Measurements from ENCODE around the gene FAM169A. TPM values are rescaled to one million over a fixed set of nuclear protein-coding genes. Genes with fewer than 3 reads are reported as not detected.
"Not testable (repeated sequence)": the region's sequence is repeated elsewhere in the genome, so short reads cannot be mapped to it uniquely, and the experiment has no call there.

The FAM169A gene
- polyA plus RNA-seq, 2 of the 4 experiments (the other 2 are of a cell fraction) = 7.9 to 18.3 TPM

DNA sequence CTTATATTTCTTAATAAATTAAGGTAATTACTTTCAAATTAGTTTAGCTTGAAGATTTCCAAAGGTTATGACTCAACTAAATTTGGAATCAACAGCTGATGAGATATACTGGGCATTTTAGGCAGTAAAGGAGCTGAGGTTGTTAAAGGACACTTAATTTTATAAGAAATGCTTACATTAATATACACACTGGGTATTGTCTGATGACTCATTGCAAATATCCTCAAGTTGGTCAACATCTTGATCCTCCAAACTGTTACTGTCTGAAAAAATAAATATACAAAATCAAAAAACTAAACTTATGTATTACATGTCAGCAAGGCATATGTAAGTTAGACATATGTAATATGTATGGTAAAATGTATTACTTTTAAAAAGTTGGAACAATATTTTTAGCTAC is 102.7 kb downstream of the FAM169A start:
- H3K9me3 ChIP-seq = no peaks in the 10 kb centered on the region
- FAIRE-seq = no peak
- H3K4me1 ChIP-seq = peaks cover 59% of the 10 kb centered on the region
- no peak for ATAC-seq
- no peak for TF ChIP-seq MAFK (IDR thresholded peaks at IDR 0.05; ENCODE audit: partially characterized antibody)
- TF ChIP-seq RNF2 (IDR thresholded peaks at IDR 0.05; ENCODE audit: borderline replicate concordance, low read depth) = no peak
- TF ChIP-seq FOSL2 (IDR thresholded peaks at IDR 0.05) = no peak
- peak; percentile 74 for TF ChIP-seq FOSL2 (CRISPR knock-in tag; IDR thresholded peaks at IDR 0.05)
- no peak for TF ChIP-seq NPAS2 (CRISPR knock-in tag; IDR thresholded peaks at IDR 0.05; ENCODE audit: borderline replicate concordance)
- TF ChIP-seq, protein P1, sequence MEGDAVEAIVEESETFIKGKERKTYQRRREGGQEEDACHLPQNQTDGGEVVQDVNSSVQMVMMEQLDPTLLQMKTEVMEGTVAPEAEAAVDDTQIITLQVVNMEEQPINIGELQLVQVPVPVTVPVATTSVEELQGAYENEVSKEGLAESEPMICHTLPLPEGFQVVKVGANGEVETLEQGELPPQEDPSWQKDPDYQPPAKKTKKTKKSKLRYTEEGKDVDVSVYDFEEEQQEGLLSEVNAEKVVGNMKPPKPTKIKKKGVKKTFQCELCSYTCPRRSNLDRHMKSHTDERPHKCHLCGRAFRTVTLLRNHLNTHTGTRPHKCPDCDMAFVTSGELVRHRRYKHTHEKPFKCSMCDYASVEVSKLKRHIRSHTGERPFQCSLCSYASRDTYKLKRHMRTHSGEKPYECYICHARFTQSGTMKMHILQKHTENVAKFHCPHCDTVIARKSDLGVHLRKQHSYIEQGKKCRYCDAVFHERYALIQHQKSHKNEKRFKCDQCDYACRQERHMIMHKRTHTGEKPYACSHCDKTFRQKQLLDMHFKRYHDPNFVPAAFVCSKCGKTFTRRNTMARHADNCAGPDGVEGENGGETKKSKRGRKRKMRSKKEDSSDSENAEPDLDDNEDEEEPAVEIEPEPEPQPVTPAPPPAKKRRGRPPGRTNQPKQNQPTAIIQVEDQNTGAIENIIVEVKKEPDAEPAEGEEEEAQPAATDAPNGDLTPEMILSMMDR (IDR thresholded peaks at IDR 0.05) = no peak
- DNase-seq (ENCODE audit: low read depth in 1 of 2, low spot score in 1 of 2) = no peak
- POLR2A ChIA-PET = interaction anchor here (1.2 kb wide), 1 partner anchor 10 kb away, joined by 4 read pairs; no protein-coding TSS in a partner anchor
- peak overlapping the region; percentile 81 for H3K4me2 ChIP-seq
- no peak overlapping the region for H3K4me3 ChIP-seq
- peak overlapping the region in 1 of 2 experiments; percentile 51; a peak in 3 of 6 replicates for H3K27ac ChIP-seq
- CTCF ChIA-PET = interaction anchor here (1.9 kb wide), 1 partner anchor 156 kb away, joined by 7 read pairs; no protein-coding TSS in a partner anchor

DNA sequence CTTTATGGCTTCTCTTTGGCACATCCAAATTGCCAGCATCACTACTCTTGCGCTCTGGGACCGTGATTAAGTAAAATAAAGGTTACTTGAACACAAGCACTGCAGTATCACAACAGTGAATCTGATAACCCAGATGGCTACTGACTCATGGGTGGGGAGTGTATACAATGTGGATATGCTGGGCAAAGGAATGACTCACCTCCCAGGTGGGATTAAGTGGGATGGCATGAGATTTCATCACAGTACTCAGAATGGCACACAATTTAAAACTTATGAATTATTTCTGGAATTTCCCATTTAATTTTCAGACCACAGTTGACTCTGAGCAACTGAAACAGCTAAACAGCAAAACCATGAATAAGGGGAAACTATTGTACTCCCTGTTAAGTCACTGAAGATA is 103.6 kb downstream of the FAM169A start:
- peak overlapping the region; percentile 81 for H3K4me2 ChIP-seq
- ATAC-seq (peak; percentile 51 to 52; a peak in 3 of 6 replicates), FAIRE-seq (peak; percentile 88), DNase-seq (ENCODE audit: low read depth in 1 of 2, low spot score in 1 of 2) (peak; percentile 58 to 61)
- H3K27ac ChIP-seq = peak overlapping the region; percentile 51 to 78
- TF ChIP-seq CHD2 (IDR thresholded peaks at IDR 0.05; ENCODE audit: low read length, partially characterized antibody) = no peak
- peak; percentile 10 to 82; a peak in 2 of 4 replicates for TF ChIP-seq CEBPB (IDR thresholded peaks at IDR 0.05)
- TF ChIP-seq HOXB5 (CRISPR knock-in tag; IDR thresholded peaks at IDR 0.05) = no peak
- peak in 1 of 2 experiments; percentile 31; a peak in 1 of 5 replicates for TF ChIP-seq EP300 (IDR thresholded peaks at IDR 0.05)
- peak; percentile 80 for TF ChIP-seq FOSL2 (IDR thresholded peaks at IDR 0.05)
- peak; percentile 90 for TF ChIP-seq FOSL2 (CRISPR knock-in tag; IDR thresholded peaks at IDR 0.05)
- peak; percentile 78 for TF ChIP-seq JUNB (IDR thresholded peaks at IDR 0.05)
- peak; percentile 64; the same call in 1 of the 2 replicates for TF ChIP-seq GATA3 (IDR thresholded peaks at IDR 0.05; ENCODE audit: borderline replicate concordance)
- peaks cover 55% of the 10 kb centered on the region for H3K4me1 ChIP-seq
- ChIA-PET CTCF (interaction anchor here (1.0 to 1.9 kb wide), 2 partner anchors 90 to 156 kb away, joined by 3 to 7 read pairs; no protein-coding TSS in a partner anchor), POLR2A (interaction anchor here (1.2 kb wide), 1 partner anchor 11 kb away, joined by 4 read pairs; no protein-coding TSS in a partner anchor)
- no peak overlapping the region for H3K4me3 ChIP-seq
- WGBS (ENCODE audit: missing lambda C conversion rate) = 27% methylated on average over 2 of the region's 2 CpGs
- H3K9me3 ChIP-seq = no peaks in the 10 kb centered on the region

DNA sequence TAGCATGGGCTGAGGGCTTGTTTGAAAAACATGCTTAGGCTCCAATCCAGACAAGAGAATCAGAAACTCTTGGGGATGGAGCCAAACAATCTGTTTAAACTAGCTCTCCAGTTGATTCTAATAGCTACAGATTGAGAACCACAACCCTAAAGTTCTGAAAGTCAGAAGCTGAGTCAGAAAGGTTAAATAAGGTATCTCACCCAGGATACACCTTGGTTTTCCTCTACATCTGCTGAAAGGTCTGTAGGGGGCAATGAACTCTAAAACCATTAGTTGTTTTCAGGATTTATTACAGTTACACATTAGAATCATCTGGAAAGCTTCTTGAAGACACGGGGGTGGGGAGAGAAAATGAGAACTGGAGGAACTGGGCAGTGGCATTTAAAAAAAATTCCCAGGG is 104.9 kb downstream of the FAM169A start:
- ChIA-PET CTCF (interaction anchor here (0.5 to 2.2 kb wide), 7 partner anchors 8 to 95 kb away, joined by 3 to 5 read pairs (median 3); no protein-coding TSS in a partner anchor), POLR2A (no interaction called here)
- peak overlapping the region; percentile 29; the same call in 2 of the 3 replicates for H3K4me2 ChIP-seq
- DNase-seq (ENCODE audit: low read depth in 1 of 2, low spot score in 1 of 2) (no peak), ATAC-seq (no peak), FAIRE-seq (no peak)
- H3K4me3 ChIP-seq = no peak overlapping the region
- peaks cover 55% of the 10 kb centered on the region for H3K4me1 ChIP-seq
- 80% methylated on average over 1 of the region's 1 CpG for WGBS (ENCODE audit: missing lambda C conversion rate)
- no peaks in the 10 kb centered on the region; the same call in 2 of the 3 replicates for H3K9me3 ChIP-seq
- TF ChIP-seq RFX5 (IDR thresholded peaks at IDR 0.05) = no peak
- H3K27ac ChIP-seq = peak overlapping the region in 1 of 2 experiments; percentile 78; a peak in 3 of 6 replicates

DNA sequence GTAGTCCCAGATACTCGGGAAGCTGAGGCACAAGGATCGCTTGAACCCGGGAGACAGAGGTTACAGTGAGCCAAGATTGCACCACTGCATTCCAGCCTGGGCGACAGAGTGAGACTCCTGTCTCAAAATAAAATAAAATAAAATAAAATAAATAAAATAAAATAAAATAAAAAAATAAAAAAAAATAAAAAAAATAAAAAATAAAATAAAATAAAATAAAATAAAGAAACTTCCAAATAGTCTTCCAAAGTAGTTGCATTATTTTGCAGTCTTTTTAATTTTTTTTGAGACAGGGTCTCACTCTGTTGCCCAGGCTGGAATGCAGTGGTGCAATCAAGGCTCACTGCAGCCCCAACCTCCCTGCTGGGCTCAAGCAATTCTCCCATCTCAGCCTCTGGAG is 117.4 kb downstream of the FAM169A start:
- DNase-seq (ENCODE audit: low read depth in 1 of 2, low spot score in 1 of 2); H3K27ac ChIP-seq; H3K9me3 ChIP-seq; H3K4me2 ChIP-seq; H3K4me3 ChIP-seq; ATAC-seq; H3K4me1 ChIP-seq; CTCF ChIA-PET; FAIRE-seq; POLR2A ChIA-PET: not testable (repeated sequence)
- WGBS (ENCODE audit: missing lambda C conversion rate) = 97% methylated on average over 4 of the region's 4 CpGs

DNA sequence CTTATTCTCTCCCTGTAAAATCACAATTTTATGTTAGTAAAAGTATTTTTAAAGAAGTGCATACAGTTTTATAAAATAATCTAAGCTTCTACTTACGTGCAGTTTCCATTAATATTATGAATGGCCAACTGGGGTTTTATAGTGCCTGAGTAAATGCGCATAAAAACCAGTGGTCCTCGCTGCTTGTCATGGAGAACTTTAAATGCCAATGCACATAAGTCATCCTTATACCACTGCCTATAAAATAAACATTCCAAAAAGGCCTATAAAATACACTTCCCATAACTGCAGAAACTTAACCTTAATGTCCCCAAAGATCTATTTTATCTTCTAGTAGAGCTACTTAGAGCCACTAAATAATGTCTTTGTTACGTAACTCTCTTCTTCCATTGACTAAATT is 127.8 kb downstream of the FAM169A start:
- H3K9me3 ChIP-seq = no peaks in the 10 kb centered on the region
- ChIA-PET CTCF (interaction anchor here (0.8 to 2.8 kb wide), 4 partner anchors 12 to 181 kb away, joined by 3 to 7 read pairs (median 4); partner anchors contain the start of genes GFM2 and NSA2), POLR2A (no interaction called here)
- no peaks in the 10 kb centered on the region for H3K4me1 ChIP-seq
- no peak overlapping the region for H3K4me3 ChIP-seq
- no peak overlapping the region for H3K4me2 ChIP-seq
- WGBS (ENCODE audit: missing lambda C conversion rate) = 93% methylated on average over 4 of the region's 4 CpGs
- H3K27ac ChIP-seq = no peak overlapping the region
- ATAC-seq = no peak
- peak; percentile 7 for FAIRE-seq
- no peak for DNase-seq (ENCODE audit: low read depth in 1 of 2, low spot score in 1 of 2)
- TF ChIP-seq, protein P2, sequence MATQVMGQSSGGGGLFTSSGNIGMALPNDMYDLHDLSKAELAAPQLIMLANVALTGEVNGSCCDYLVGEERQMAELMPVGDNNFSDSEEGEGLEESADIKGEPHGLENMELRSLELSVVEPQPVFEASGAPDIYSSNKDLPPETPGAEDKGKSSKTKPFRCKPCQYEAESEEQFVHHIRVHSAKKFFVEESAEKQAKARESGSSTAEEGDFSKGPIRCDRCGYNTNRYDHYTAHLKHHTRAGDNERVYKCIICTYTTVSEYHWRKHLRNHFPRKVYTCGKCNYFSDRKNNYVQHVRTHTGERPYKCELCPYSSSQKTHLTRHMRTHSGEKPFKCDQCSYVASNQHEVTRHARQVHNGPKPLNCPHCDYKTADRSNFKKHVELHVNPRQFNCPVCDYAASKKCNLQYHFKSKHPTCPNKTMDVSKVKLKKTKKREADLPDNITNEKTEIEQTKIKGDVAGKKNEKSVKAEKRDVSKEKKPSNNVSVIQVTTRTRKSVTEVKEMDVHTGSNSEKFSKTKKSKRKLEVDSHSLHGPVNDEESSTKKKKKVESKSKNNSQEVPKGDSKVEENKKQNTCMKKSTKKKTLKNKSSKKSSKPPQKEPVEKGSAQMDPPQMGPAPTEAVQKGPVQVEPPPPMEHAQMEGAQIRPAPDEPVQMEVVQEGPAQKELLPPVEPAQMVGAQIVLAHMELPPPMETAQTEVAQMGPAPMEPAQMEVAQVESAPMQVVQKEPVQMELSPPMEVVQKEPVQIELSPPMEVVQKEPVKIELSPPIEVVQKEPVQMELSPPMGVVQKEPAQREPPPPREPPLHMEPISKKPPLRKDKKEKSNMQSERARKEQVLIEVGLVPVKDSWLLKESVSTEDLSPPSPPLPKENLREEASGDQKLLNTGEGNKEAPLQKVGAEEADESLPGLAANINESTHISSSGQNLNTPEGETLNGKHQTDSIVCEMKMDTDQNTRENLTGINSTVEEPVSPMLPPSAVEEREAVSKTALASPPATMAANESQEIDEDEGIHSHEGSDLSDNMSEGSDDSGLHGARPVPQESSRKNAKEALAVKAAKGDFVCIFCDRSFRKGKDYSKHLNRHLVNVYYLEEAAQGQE (IDR thresholded peaks at IDR 0.05) = no peak
- TF ChIP-seq, protein P3, sequence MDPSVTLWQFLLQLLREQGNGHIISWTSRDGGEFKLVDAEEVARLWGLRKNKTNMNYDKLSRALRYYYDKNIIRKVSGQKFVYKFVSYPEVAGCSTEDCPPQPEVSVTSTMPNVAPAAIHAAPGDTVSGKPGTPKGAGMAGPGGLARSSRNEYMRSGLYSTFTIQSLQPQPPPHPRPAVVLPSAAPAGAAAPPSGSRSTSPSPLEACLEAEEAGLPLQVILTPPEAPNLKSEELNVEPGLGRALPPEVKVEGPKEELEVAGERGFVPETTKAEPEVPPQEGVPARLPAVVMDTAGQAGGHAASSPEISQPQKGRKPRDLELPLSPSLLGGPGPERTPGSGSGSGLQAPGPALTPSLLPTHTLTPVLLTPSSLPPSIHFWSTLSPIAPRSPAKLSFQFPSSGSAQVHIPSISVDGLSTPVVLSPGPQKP (IDR thresholded peaks at IDR 0.05; ENCODE audit: low read depth, low read length) = no peak
- no peak for TF ChIP-seq GATA3 (IDR thresholded peaks at IDR 0.05; ENCODE audit: borderline replicate concordance)
- TF ChIP-seq PHF8 (IDR thresholded peaks at IDR 0.05; ENCODE audit: borderline replicate concordance, low read depth) = no peak
- no peak for TF ChIP-seq POLR2A (IDR thresholded peaks at IDR 0.05; ENCODE audit: low read length)
- TF ChIP-seq HOXB5 (CRISPR knock-in tag; IDR thresholded peaks at IDR 0.05) = no peak
- no peak for TF ChIP-seq CEBPB (IDR thresholded peaks at IDR 0.05)
- TF ChIP-seq, protein P4, sequence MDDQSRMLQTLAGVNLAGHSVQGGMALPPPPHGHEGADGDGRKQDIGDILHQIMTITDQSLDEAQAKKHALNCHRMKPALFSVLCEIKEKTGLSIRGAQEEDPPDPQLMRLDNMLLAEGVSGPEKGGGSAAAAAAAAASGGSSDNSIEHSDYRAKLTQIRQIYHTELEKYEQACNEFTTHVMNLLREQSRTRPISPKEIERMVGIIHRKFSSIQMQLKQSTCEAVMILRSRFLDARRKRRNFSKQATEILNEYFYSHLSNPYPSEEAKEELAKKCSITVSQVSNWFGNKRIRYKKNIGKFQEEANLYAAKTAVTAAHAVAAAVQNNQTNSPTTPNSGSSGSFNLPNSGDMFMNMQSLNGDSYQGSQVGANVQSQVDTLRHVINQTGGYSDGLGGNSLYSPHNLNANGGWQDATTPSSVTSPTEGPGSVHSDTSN (IDR thresholded peaks at IDR 0.05) = no peak
- TF ChIP-seq ZSCAN20 (CRISPR knock-in tag; IDR thresholded peaks at IDR 0.05) = no peak

Measured in A549 (cell line).